B cell (primary cell): Measurements from ENCODE around the gene ROR2.

ENCODE experiments used
- EZH2 ChIP-seq: IDR thresholded peaks from 2 replicates; pipeline ENCODE4 v1.6.1; 2012; ENCODE audit warnings: borderline replicate concordance, low read depth, mild to moderate bottlenecking, moderate library complexity, low read length; ENCODE audit not compliant: insufficient read depth, poor library complexity, severe bottlenecking
- TF ChIP-seq, protein P1 (sequence below): fragments of 200-600 bp; IDR thresholded peaks from one replicate; pipeline ENCODE4 v1.8.0; 2022; ENCODE audit warnings: antibody characterized with exemption, mild to moderate bottlenecking

DNA sequence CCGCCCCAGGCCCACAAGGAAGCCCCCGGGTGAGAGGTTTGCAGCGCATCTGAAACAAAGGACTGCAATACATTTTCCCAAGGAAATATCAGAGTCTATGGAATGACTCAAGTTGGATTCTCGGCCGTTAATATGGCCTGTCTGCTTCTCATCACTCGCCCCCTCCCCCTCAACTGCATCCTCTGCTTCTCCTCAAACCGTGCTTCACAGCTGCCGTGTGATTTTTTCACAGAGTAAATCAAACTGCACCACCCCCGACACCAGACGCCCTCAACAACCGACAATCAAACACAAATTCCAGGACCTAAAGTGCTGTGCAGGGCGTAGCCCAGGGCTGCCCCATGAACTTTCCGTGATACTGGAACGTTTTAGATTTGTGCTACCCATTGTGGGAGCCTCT is 176.9 kb downstream of the ROR2 start:
- TF ChIP-seq, protein P1, sequence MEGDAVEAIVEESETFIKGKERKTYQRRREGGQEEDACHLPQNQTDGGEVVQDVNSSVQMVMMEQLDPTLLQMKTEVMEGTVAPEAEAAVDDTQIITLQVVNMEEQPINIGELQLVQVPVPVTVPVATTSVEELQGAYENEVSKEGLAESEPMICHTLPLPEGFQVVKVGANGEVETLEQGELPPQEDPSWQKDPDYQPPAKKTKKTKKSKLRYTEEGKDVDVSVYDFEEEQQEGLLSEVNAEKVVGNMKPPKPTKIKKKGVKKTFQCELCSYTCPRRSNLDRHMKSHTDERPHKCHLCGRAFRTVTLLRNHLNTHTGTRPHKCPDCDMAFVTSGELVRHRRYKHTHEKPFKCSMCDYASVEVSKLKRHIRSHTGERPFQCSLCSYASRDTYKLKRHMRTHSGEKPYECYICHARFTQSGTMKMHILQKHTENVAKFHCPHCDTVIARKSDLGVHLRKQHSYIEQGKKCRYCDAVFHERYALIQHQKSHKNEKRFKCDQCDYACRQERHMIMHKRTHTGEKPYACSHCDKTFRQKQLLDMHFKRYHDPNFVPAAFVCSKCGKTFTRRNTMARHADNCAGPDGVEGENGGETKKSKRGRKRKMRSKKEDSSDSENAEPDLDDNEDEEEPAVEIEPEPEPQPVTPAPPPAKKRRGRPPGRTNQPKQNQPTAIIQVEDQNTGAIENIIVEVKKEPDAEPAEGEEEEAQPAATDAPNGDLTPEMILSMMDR = no peak
- no peak for TF ChIP-seq EZH2
